LNCAP (cell line): Measurements from ENCODE around the gene AFG3L2.

Experiments used
- CTCF ChIP-seq: fragments of 450-650 bp; IDR thresholded peaks from 2 replicates; pipeline ENCODE4 v1.5.1; 2017; ENCODE audit warnings: mild to moderate bottlenecking

The AFG3L2 gene

DNA sequence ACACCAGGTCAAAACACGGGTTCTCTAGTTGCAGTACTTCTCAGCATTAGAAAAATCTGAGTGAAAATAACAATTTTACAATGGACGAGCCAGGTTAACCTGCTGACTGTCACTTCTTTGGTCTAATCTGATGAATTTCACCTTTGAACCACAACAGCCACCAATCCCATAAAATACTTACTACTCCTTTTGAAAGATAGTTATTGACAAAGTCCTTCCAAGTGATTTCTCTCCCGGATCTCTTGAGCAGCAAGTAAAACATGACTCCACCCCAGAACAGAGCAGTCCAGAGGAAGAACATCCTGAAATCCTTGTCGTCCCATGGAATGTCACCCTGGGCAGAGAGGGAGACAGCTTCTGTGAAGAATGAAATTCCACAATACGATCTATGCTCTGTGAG lies 10.2 kb downstream of the AFG3L2 start:
- TF ChIP-seq CTCF, result no peak

DNA sequence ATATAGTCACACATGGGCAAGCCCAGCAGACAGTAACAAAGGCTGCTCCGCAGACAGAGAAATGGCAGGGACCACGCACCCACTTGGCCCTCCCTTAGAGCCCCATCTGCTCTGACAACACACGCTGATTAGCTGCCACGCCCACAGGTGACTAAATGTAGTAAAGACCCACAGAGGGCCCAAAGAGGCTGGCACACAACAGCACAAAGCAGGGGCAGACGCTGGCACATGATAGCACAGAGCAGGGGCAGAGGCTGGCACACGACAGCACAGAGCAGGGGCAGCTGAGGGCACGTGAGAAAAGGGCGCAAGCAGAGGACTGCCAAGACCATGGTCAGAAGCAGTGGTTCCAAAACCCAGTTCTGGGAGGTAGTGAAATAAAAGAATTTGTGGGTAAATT lies 10.6 kb downstream of the AFG3L2 start:
- TF ChIP-seq CTCF, result no peak

DNA sequence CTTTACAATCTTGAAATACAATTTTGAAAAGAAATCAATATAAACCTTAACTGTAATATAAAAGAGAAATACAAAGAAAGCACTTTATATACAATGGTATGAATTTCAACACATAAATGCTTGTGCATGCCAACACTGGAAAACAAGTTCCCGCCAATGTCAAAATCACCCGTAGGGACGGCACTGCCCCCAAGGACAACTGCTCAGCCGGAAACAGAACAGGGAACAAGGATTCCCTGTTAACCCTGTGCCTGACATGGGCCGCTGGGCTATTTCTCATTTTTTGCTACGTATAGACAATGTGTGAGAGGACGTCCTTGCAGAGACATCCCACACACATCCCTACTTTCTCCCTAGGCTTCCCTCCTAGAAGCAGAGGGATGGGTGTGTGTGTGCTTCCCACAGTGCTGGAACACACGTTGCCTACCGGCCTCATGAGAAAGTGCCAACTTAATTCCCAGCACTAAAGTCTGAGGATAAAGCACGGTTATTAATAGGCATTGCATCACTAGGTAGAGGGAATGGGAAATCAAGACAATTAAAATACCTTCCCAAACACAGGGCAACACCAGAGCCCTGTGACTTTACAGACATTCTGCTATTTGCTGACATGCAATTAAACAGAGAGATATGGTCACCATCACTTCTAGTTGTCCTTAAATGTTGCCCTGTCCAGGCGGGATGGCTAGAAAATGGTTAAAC lies 14.4 kb downstream of the AFG3L2 start:
- no peak for TF ChIP-seq CTCF

GRCh38 chr18:12361770-12362378 lies 15.2 kb downstream of the AFG3L2 start:
- TF ChIP-seq CTCF, result no peak

DNA sequence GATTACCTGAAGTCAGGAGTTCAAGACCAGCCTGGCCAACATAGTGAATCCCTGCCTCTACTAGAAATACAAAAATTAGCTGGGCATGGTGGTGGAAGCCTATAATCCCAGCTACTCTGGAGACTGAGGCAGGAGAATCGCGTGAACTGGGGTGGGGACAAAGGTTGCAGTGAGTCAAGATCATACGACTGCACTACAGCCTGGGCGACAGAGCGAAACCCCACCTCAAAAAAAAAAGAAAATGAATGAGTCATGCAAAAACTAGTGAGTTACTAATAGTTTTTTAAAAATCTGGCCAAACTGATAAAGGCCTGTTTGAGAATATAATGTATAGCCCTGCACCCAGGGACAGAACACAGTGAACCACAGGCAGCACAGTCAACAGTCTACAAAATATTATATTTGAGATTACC lies 17.5 kb downstream of the AFG3L2 start:
- no peak for TF ChIP-seq CTCF

- no peak for TF ChIP-seq CTCF
These were observed 24.8 kb downstream of the AFG3L2 start for GRCh38 chr18:12352188-12352587.

GRCh38 chr18:12347895-12348294 lies 29.1 kb downstream of the AFG3L2 start:
- TF ChIP-seq CTCF, result no peak

DNA sequence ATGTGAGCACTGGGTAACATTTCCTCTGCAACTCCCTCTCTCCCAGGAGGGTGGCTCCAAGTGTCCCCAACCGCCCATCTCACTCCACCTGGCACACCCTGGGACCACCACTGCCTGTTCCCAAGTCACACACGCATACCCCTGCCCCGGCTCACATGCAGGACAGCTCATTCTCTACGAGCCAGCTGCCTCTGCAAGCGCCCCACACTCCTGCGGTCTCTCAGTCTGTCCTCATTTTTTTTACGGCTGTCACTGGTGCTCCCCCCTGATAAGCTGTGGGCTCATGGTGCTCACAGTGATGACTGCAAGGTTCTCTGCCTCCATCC lies 30.8 kb downstream of the AFG3L2 start:
- TF ChIP-seq CTCF, result no peak
